Prostate gland (tissue), 2 donors: ENCODE results near the gene DNAJC30. TPM values are rescaled to one million over a fixed set of nuclear protein-coding genes. Genes with fewer than 3 reads are reported as not detected.
"Not testable (repeated sequence)": the region's sequence is repeated elsewhere in the genome, so short reads cannot be mapped to it uniquely, and the experiment has no call there.

Experiments used
- DNase-seq: peaks from one replicate; pipeline ENCODE4 v3.0.0-alpha.2; 2019; ENCODE audit warnings: low spot score
- H3K27ac ChIP-seq, 2 donors: fragments of 200-600 bp; sonication (generic); 2 replicates each; pipeline ENCODE4 v1.5.1; 2017 to 2019
- H3K27me3 ChIP-seq: fragments of 200-600 bp; sonication (generic); replicated peaks from 2 replicates; pipeline ENCODE4 v1.5.1; 2019; ENCODE audit not compliant: insufficient read depth
- H3K36me3 ChIP-seq, 2 donors: fragments of 200-600 bp; sonication (generic); 1 replicate in 1 of 2; 2 replicates in 1 of 2; pipeline versions ENCODE4 v1.5.1 to v1.8.1; 2017 to 2019
- H3K4me1 ChIP-seq: fragments of 200-600 bp; sonication (generic); replicated peaks from 2 replicates; pipeline ENCODE4 v1.5.1; 2019
- H3K4me3 ChIP-seq, 2 donors: fragments of 200-600 bp; sonication (generic); 2 replicates each; pipeline ENCODE4 v1.5.1; 2017 to 2019
- H3K9me3 ChIP-seq: fragments of 200-600 bp; sonication (generic); 2 replicates; pipeline ENCODE4 v1.5.1; 2017
- POLR2A ChIP-seq: fragments of 450-650 bp; IDR thresholded peaks from one replicate; pipeline ENCODE4 v1.6.1; 2016; ENCODE audit warnings: antibody characterized with exemption, mild to moderate bottlenecking
- POLR2AphosphoS5 ChIP-seq: sonication (generic); formaldehyde crosslinking; IDR thresholded peaks from one replicate; pipeline ENCODE4 v1.6.1; 2017; ENCODE audit warnings: antibody characterized with exemption
- WGBS: methylation state at CpG from one replicate; pipeline ENCODE4 v1.1.5; 2018; 5-methylcytosine and 5-hydroxymethylcytosine counted together
- intact Hi-C: fragments of 100-400 bp; cut with DNase I; formaldehyde crosslinking; loops from one replicate; pipeline ENCODE4 v1.14.2; 2022
- total RNA-seq, 2 donors: library from RNA; depleted of rRNA; stranded (reverse); fragments of >200 nt; gene quantifications; one replicate each; pipeline ENCODE4 v1.1.0, GENCODE V29; 2016
- TF ChIP-seq, protein P1 (sequence below), 4 experiments: fragments of 200-600 bp in 2 of 4; fragments of 450-650 bp in 2 of 4; sonication (generic) in 2 of 4; IDR thresholded peaks; 1 replicate in 3 of 4; 2 replicates in 1 of 4; pipeline ENCODE4 v1.5.1; 2016 to 2019; ENCODE audit warnings: antibody characterized with exemption in 4 of 4, mild to moderate bottlenecking in 2 of 4, moderate library complexity in 2 of 4

Gene DNAJC30
- total RNA-seq, 2 donors from 2014 or later: 16.3 to 16.8 TPM

DNA sequence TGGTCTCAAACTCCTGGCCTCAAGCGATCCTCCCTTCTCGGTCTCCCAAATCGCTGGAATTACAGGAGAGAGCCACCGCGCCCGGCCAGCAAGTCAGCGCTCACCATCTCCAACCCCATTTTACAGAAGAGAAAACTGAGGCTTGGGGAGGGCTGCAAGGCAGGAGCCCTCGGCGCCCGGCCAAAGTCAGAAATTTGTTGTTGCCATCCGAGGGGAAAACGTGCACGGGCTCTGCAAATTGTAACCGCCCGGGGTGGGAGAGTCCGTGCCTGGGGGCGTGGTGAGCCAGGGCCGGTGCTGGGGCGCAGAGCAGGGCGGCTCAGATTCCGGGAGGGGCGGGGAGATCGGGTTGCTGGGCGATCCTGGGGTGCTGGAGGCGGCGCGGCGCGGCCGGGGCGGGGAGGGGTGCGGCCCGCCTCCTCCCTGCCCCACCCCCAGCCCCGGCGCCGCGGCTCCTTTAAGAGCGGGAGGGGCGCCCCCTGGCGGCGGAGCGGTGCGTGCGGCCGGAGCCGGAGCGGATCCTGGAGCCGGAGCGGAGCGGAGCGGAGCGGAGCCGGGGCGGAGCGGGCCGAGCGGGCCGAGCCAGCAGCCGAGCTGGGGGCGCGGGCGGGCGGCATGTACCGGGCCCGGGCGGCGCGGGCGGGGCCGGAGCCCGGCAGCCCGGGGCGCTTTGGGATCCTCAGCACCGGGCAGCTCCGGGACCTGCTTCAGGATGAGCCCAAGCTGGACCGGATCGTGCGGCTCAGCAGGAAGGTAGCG is 15.7 kb downstream of the DNAJC30 start, which contains the start of gene VPS37D:
VPS37D (plus strand) TSS at position 488 of the 759 bp plus-strand sequence; CDS start at position 616, 128 bp downstream.
- intact Hi-C loops: no loop called here
- DNase-seq: peak; percentile 87
- peak within 1 kb of the TSS in 1 of 2 donors; percentile 24 for H3K27ac ChIP-seq
- H3K9me3 ChIP-seq: no peaks in the 10 kb centered on the region
- WGBS: 3% methylated on average over 60 of the region's 79 CpGs
- H3K4me3 ChIP-seq: peak within 1 kb of the TSS; percentile 66 to 81
- peaks cover 8% of the 10 kb centered on the region for H3K4me1 ChIP-seq
- TF ChIP-seq POLR2AphosphoS5 (peak; percentile 36), POLR2A (peak; percentile 35)
- TF ChIP-seq, protein P1, sequence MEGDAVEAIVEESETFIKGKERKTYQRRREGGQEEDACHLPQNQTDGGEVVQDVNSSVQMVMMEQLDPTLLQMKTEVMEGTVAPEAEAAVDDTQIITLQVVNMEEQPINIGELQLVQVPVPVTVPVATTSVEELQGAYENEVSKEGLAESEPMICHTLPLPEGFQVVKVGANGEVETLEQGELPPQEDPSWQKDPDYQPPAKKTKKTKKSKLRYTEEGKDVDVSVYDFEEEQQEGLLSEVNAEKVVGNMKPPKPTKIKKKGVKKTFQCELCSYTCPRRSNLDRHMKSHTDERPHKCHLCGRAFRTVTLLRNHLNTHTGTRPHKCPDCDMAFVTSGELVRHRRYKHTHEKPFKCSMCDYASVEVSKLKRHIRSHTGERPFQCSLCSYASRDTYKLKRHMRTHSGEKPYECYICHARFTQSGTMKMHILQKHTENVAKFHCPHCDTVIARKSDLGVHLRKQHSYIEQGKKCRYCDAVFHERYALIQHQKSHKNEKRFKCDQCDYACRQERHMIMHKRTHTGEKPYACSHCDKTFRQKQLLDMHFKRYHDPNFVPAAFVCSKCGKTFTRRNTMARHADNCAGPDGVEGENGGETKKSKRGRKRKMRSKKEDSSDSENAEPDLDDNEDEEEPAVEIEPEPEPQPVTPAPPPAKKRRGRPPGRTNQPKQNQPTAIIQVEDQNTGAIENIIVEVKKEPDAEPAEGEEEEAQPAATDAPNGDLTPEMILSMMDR (IDR thresholded peaks at IDR 0.05): peak; percentile 88 to 97 (median 92)
- H3K27me3 ChIP-seq: no peaks in the 10 kb centered on the region
- no peaks in the 10 kb centered on the region for H3K36me3 ChIP-seq

- TF ChIP-seq, protein P1 (IDR thresholded peaks at IDR 0.05): no peak
- TF ChIP-seq POLR2AphosphoS5 (no peak), POLR2A (no peak)
- Histone ChIP-seq H3K27me3 (no peaks in the 10 kb centered on the region), H3K27ac (no peak overlapping the region), H3K9me3 (no peaks in the 10 kb centered on the region), H3K36me3 (no peaks in the 10 kb centered on the region), H3K4me3 (no peak overlapping the region), H3K4me1 (no peaks in the 10 kb centered on the region)
- intact Hi-C loops: no loop called here
- no peak for DNase-seq
Observed at GRCh38 chr7:73663033-73663432, 20.2 kb downstream of the DNAJC30 start.

DNA sequence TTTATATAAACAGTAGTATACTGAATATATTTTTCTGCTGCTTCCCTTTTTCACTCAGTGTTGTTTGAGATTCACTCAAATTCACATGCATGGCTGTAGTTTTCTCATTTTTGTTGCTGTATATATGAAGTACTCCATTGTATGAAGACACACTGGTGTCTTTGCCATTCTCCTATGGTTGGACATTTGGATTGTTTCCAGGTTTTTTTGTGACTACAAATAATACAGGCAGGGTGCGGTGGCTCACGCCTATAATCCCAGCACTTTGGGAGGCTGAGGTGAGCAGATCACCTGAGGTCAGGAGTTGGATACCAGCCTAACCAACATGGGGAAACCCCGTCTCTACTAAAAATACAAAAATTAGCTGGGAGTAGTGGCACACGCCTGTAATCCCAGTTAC is 22.7 kb downstream of the DNAJC30 start:
- H3K27ac ChIP-seq, H3K9me3 ChIP-seq, H3K4me1 ChIP-seq, intact Hi-C loops, H3K4me3 ChIP-seq, DNase-seq, H3K36me3 ChIP-seq, H3K27me3 ChIP-seq: not testable (repeated sequence)
- 52% methylated on average over 4 of the region's 4 CpGs for WGBS

GRCh38 chr7:73659983-73660382 is 23.3 kb downstream of the DNAJC30 start:
- intact Hi-C loops: no loop called here

DNA sequence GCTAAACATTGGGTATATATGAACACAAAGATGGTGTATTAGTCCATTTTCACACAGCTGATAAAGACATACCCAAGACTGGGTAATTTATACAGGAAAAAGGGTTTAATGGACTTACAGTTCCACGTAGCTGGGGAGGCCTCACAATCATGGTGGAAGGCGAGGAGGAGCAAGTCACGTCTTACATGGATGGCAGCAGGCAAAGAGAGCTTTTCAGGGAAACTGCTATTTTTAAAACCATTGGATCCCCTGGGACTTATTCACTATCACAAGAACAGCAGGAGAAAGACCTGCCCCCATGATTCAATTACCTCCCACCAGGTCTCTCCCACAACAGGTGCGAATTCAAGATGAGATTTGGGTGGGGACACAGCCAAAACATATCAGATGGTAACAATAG is 27.9 kb downstream of the DNAJC30 start:
- DNase-seq, H3K36me3 ChIP-seq, H3K4me3 ChIP-seq, intact Hi-C loops, H3K27ac ChIP-seq, H3K9me3 ChIP-seq, H3K4me1 ChIP-seq, H3K27me3 ChIP-seq: not testable (repeated sequence)
- 90% methylated on average over 4 of the region's 4 CpGs for WGBS

More at GRCh38 chr7:73659983-73660382, 23.3 kb downstream of the DNAJC30 start:
- no peaks in the 10 kb centered on the region for H3K4me1 ChIP-seq
- 64% methylated on average over 8 of the region's 8 CpGs for WGBS
- H3K27ac ChIP-seq: no peak overlapping the region
- no peak for DNase-seq
- H3K36me3 ChIP-seq: no peaks in the 10 kb centered on the region
- no peaks in the 10 kb centered on the region for H3K9me3 ChIP-seq
- no peaks in the 10 kb centered on the region for H3K27me3 ChIP-seq
- TF ChIP-seq POLR2AphosphoS5 (no peak), POLR2A (no peak)
- TF ChIP-seq, protein P1 (IDR thresholded peaks at IDR 0.05): no peak
- H3K4me3 ChIP-seq: no peak overlapping the region

DNA sequence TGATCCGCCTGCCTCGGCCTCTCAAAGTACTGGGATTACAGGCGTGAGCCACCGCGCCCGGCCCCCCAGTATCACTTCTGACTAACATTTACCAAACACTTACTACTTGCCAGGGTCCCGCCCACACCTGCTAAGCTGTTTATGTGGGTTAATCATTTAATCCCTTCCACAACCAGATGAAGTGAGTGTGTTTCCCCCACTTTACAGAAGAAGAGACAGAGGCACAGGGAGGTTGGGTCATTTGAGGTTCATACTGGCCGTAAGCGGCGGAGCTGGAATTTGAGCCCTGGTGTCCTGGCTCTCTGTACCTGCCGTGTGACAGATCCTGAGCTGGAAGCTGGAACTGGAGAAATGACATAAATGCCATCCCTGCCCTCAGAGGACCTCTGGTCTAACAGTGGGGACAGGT is 30.7 kb downstream of the DNAJC30 start:
- DNase-seq: no peak
- WGBS: 65% methylated on average over 11 of the region's 11 CpGs
- intact Hi-C loops: no loop called here
- TF ChIP-seq, protein P1 (IDR thresholded peaks at IDR 0.05): no peak
- no peak for TF ChIP-seq POLR2AphosphoS5
- no peak for TF ChIP-seq POLR2A
- Histone ChIP-seq H3K36me3 (no peaks in the 10 kb centered on the region), H3K9me3 (no peaks in the 10 kb centered on the region), H3K27ac (no peak overlapping the region), H3K4me3 (no peak overlapping the region), H3K27me3 (no peaks in the 10 kb centered on the region), H3K4me1 (no peaks in the 10 kb centered on the region)
